Right atrium auricular region (tissue), 2 donors: ENCODE measurements around the gene SV2B. TPM values are rescaled to one million over a fixed set of nuclear protein-coding genes. Genes with fewer than 3 reads are reported as not detected.

Experiments used
- DNase-seq: peaks from one replicate; pipeline ENCODE4 v3.0.0-alpha.2; 2019; ENCODE audit warnings: low spot score
- H3K27ac ChIP-seq, 2 donors: fragments of 200-600 bp; sonication (generic); 1 replicate in 1 of 2; 2 replicates in 1 of 2; pipeline ENCODE4 v1.5.1; 2016 to 2019
- H3K27me3 ChIP-seq, 2 donors: fragments of 200-600 bp; sonication (generic); one replicate each; pipeline versions ENCODE4 v1.5.1 to v1.6.0; 2017 to 2019
- H3K36me3 ChIP-seq: fragments of 200-600 bp; sonication (generic); one replicate; pipeline ENCODE4 v1.5.1; 2016
- H3K4me1 ChIP-seq, 2 donors: fragments of 200-600 bp; sonication (generic); one replicate each; pipeline versions ENCODE4 v1.5.1 to v1.6.0; 2017 to 2019
- H3K4me3 ChIP-seq, 2 donors: fragments of 200-600 bp; sonication (generic); 1 replicate in 1 of 2; 2 replicates in 1 of 2; pipeline ENCODE4 v1.5.1; 2017 to 2019; ENCODE audit warnings: mild to moderate bottlenecking in 1 of 2, moderate library complexity in 1 of 2
- H3K9me3 ChIP-seq, 2 donors: fragments of 200-600 bp; sonication (generic); one replicate each; pipeline ENCODE4 v1.5.1; 2019
- CTCF ChIP-seq, 2 donors: fragments of 200-600 bp; sonication (generic); IDR thresholded peaks; one replicate each; pipeline ENCODE4 v1.5.1; 2019; ENCODE audit warnings: antibody characterized with exemption in 2 of 2
- total RNA-seq, 2 donors: library from RNA; depleted of rRNA; stranded (reverse); fragments of >200 nt; gene quantifications; one replicate each; pipeline ENCODE4 v1.1.0, GENCODE V29; 2016

Gene SV2B
- total RNA-seq, 2 donors from 2014 or later, result 0.24 to 0.56 TPM

- Histone ChIP-seq H3K9me3 (no peaks in the 10 kb centered on the region), H3K4me3 (no peak overlapping the region), H3K36me3 (no peaks in the 10 kb centered on the region), H3K27ac (no peak overlapping the region), H3K4me1 (no peaks in the 10 kb centered on the region), H3K27me3 (no peaks in the 10 kb centered on the region)
- no peak for DNase-seq
- TF ChIP-seq CTCF (IDR thresholded peaks at IDR 0.05), result no peak
Measured at GRCh38 chr15:91252322-91252721, 152.3 kb downstream of the SV2B start.

- Histone ChIP-seq H3K9me3 (no peaks in the 10 kb centered on the region), H3K36me3 (no peaks in the 10 kb centered on the region), H3K27me3 (no peaks in the 10 kb centered on the region), H3K27ac (no peak overlapping the region), H3K4me3 (no peak overlapping the region), H3K4me1 (no peaks in the 10 kb centered on the region)
- DNase-seq, result no peak
- no peak for TF ChIP-seq CTCF (IDR thresholded peaks at IDR 0.05)
Measured at GRCh38 chr15:91252756-91253155, 152.7 kb downstream of the SV2B start.

GRCh38 chr15:91253605-91254004 lies 153.5 kb downstream of the SV2B start:
- Histone ChIP-seq H3K36me3 (no peaks in the 10 kb centered on the region), H3K27me3 (no peaks in the 10 kb centered on the region), H3K4me1 (no peaks in the 10 kb centered on the region), H3K4me3 (no peak overlapping the region), H3K9me3 (no peaks in the 10 kb centered on the region), H3K27ac (no peak overlapping the region)
- no peak for DNase-seq
- no peak for TF ChIP-seq CTCF (IDR thresholded peaks at IDR 0.05)

GRCh38 chr15:91254766-91255165 lies 154.7 kb downstream of the SV2B start:
- Histone ChIP-seq H3K9me3 (no peaks in the 10 kb centered on the region), H3K4me1 (no peaks in the 10 kb centered on the region), H3K27me3 (no peaks in the 10 kb centered on the region), H3K4me3 (no peak overlapping the region), H3K27ac (no peak overlapping the region), H3K36me3 (no peaks in the 10 kb centered on the region)
- no peak for TF ChIP-seq CTCF (IDR thresholded peaks at IDR 0.05)
- no peak for DNase-seq

GRCh38 chr15:91255670-91256192 lies 155.7 kb downstream of the SV2B start:
- Histone ChIP-seq H3K4me1 (no peaks in the 10 kb centered on the region), H3K27ac (no peak overlapping the region), H3K4me3 (no peak overlapping the region), H3K9me3 (no peaks in the 10 kb centered on the region), H3K27me3 (no peaks in the 10 kb centered on the region), H3K36me3 (no peaks in the 10 kb centered on the region)
- DNase-seq, result no peak
- no peak for TF ChIP-seq CTCF (IDR thresholded peaks at IDR 0.05)

GRCh38 chr15:91257746-91258414 lies 157.8 kb downstream of the SV2B start:
- no peaks in the 10 kb centered on the region for H3K4me1 ChIP-seq
- H3K9me3 ChIP-seq, result no peaks in the 10 kb centered on the region
- no peaks in the 10 kb centered on the region for H3K36me3 ChIP-seq
- H3K27ac ChIP-seq, result no peak overlapping the region
- no peak overlapping the region for H3K4me3 ChIP-seq
- TF ChIP-seq CTCF (IDR thresholded peaks at IDR 0.05), result no peak
- H3K27me3 ChIP-seq, result no peaks in the 10 kb centered on the region
- no peak for DNase-seq
